Adipose tissue (tissue), 3 donors: ENCODE data around the gene SLC34A1. TPM values are rescaled to one million over a fixed set of nuclear protein-coding genes. Genes with fewer than 3 reads are reported as not detected.

ENCODE experiments used
- H3K27ac ChIP-seq: one replicate; pipeline ENCODE4 v1.5.1; 2013; ENCODE audit warnings: low read depth, low read length
- WGBS, 3 donors: extraction: QIAGEN DNeasy Blood & Tissue Kit; methylation state at CpG; one replicate each; pipeline ENCODE4 v1.1.7; 2013; 5-methylcytosine and 5-hydroxymethylcytosine counted together
- polyA plus RNA-seq, 3 donors: library from polyadenylated mRNA; stranded (reverse); fragments of 200-250 nt; gene quantifications; one replicate each; pipeline ENCODE4 v1.2.3, GENCODE V29; 2013
- donor health status: healthy with polysubstance abuse.
- donor health status: Bipolar disorder and iron deficiency.
- donor health status: healthy.

SLC34A1 gene
- polyA plus RNA-seq, 3 donors, result not detected

- H3K27ac ChIP-seq, result no peak overlapping the region
- 76 to 84% (median 80%) methylated on average over 6 of the region's 6 CpGs for WGBS, 3 donors
Measured at GRCh38 chr5:177421062-177421798, 37.0 kb downstream of the SLC34A1 start.

DNA sequence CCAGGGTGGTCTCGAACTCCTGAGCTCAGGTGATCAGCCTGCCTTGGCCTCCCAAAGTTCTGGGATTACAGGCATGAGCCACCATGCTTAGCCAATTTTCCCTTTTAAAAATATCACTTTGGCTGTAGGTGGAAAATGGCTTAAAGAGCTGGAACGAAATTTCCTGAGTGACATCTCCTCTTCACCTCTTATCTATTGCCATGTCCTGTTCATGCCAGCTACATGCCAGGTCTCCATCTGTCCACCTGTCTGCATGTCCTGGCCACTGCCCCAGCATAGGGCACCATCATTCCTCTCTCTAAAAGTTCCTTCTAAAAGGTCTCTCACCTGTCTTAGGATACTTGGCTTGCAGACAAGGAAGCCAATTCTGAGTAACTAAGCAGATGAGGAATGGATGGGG lies 39.4 kb downstream of the SLC34A1 start:
- WGBS, 3 donors, result 71 to 98% (median 97%) methylated on average over 2 of the region's 2 CpGs
- H3K27ac ChIP-seq, result no peak overlapping the region

DNA sequence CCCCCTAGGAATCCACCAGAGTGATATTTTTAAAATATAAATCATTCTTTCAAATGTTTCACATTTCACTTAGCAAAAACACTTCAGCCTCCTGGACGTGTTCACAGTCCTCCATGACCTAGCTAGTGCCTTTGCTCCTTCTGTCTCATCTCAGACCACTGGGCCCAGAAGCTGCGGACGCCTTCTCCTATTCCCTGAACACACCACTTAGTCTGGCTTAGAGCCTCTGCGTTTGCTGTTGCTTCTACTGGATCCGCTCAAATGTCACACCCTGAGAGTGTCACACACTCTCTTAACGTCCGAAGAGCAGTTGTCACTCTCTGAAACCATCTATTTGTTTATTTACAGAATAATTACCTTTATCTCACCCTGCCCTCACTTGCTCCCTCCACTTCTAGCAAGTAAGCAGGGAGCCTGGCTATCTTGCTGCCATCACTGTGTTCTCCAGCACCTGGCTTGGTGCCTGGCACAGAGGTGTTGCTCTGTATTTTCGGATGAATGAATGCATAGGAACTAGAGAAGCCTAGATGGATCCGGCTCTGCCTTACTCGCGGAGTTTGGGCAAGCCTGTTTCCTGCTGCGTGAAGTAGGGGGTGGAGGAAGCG lies 41.1 kb downstream of the SLC34A1 start:
- 40 to 49% (median 49%) methylated on average over 13 of the region's 13 CpGs for WGBS, 3 donors
- H3K27ac ChIP-seq, result peak overlapping the region; percentile 63

DNA sequence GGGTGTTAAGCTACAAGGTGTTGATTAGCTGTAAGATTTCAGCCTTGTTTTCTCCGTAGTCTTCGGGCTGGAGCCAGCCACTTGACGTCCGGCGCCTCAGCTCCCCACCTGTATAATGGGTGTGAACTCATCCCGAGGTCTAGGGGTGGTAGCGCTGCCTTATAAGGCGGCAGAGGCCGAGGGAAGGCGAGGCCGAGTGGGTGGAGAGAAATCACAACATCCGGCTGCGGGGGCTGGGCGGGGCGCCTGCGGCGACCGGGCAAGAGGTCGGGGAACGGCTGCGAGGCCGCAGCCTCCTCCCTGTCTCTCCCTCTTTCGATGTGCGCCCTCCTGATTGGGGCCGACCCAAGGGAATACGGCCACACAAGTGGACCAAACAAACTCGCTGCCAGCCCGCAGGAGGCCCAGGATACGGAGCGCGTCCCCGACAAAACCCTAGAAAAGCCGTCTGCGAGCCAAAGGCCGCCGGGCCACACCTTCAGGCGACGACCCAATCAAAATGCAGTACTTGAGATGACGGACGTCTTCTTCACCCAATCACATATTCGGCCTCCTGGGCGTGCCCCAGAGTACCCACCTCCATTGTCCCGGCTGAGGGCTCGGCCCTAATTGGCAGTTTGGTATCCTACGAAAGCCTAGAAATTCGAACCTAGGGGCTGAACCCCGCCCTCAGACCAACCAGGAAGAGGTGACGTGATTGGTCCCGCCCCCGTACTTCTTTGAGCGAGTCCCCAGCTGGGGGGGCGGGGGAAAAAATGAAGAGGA lies 41.7 kb downstream of the SLC34A1 start:
- 0 to 1% (median 0%) methylated on average over 50 to 52 of the region's 52 CpGs for WGBS, 3 donors
- H3K27ac ChIP-seq, result peak overlapping the region; percentile 63

DNA sequence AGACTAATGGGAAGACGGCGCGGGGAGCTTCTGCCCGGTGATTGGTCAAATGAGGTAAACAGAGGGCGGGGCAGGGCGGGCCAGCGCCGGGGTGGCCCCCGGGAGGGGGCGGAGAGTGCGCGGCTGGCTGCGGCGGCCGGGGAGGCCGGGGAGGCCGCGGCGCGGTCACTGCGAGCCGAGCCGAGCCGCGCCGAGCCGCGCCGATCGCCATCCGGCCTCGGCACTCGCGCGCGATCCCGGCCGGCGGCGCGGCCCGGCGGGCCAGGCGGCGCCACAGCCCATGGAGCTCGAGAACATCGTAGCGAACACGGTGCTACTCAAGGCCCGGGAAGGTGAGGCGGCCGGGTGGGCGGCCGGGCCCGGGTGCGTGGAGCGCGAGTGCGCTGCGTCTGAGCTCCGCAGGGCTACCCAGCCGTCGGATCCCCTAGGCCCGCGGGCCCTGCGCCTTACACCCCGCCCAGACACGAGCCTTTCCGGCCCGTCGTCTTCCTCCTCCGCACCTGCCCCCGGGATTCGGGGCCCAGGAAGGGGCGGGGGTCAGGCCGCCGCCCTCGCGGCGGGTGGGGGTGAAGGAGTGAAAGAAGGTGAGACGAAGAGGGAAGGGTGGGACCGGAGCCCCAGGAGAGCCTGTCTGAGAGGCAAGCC lies 42.5 kb downstream of the SLC34A1 start, which contains the start of gene GRK6:
Gene GRK6, plus strand, starts transcription at position 111 of the 645 bp plus-strand sequence. Its CDS starts 170 bp downstream, at position 281.
- WGBS, 3 donors, result 0 to 1% (median 1%) methylated on average over 73 to 82 of the region's 82 CpGs
- H3K27ac ChIP-seq, result peak within 1 kb of the TSS; percentile 88

DNA sequence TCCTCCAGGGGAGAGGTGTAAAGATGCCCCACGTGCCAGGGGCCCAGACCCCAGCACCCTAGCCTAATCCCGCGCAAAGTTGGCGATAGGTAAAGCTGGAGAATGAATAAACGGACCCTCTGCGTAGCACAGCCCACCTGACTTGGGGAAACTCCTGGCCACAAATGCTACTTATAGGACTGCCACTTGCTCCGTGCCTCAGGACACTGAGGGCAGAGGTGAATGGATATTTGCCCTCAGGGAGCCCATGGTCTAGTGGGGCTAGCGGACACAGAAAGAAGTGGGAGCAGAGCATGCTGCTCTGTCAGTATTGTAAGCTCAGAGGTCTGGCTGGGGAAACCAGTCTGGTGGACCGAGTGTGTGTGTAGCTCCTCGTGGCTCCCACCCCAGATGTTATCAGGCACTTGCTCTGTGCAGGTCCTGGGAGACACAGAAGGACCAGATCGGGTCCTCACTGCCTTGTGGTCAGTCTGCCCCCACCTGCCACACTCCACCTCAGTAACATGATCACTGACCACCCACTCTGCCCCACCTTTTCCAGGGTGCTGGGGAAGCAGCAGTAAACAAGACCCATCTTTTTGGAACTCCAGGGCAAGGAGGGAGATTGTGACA lies 43.1 kb downstream of the SLC34A1 start:
- no peak overlapping the region for H3K27ac ChIP-seq
- 10 to 18% (median 10%) methylated on average over 11 of the region's 11 CpGs for WGBS, 3 donors

DNA sequence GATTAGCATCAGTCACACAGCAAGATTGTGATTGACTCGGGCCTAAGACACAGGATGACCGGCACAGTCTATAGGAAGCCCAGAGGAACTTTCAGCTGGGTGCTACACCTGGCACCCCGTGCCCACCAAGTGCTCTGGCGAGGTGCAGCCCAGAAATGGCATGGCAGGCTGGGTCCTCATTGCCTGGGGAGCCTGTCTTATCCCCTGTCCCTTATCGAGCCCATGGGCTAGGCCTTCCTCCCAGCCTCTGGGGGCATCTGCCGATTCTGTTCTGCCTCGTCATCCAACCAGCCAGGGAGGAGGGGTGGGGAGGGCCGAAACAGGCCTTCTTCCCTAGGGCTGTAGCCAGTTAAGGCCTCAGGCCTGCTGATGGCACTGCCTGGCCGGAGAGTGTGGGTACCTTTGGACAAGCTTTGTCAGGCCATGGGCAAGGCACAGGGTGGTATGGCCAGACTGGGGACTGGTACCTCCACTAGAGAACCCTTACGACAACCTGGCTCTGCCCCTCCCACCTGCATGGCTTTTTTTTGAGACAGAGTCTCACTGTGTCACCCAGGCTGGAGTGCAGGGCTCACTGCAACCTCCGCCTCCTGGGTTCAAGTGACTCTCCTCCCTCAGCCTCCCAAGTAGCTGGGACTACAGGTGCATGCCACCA lies 43.8 kb downstream of the SLC34A1 start:
- no peak overlapping the region for H3K27ac ChIP-seq
- 52 to 77% (median 54%) methylated on average over 11 of the region's 11 CpGs for WGBS, 3 donors

GRCh38 chr5:177428574-177429217 lies 44.5 kb downstream of the SLC34A1 start:
- H3K27ac ChIP-seq, result peak overlapping the region; percentile 56
- WGBS, 3 donors, result 56 to 87% (median 66%) methylated on average over 10 of the region's 10 CpGs

DNA sequence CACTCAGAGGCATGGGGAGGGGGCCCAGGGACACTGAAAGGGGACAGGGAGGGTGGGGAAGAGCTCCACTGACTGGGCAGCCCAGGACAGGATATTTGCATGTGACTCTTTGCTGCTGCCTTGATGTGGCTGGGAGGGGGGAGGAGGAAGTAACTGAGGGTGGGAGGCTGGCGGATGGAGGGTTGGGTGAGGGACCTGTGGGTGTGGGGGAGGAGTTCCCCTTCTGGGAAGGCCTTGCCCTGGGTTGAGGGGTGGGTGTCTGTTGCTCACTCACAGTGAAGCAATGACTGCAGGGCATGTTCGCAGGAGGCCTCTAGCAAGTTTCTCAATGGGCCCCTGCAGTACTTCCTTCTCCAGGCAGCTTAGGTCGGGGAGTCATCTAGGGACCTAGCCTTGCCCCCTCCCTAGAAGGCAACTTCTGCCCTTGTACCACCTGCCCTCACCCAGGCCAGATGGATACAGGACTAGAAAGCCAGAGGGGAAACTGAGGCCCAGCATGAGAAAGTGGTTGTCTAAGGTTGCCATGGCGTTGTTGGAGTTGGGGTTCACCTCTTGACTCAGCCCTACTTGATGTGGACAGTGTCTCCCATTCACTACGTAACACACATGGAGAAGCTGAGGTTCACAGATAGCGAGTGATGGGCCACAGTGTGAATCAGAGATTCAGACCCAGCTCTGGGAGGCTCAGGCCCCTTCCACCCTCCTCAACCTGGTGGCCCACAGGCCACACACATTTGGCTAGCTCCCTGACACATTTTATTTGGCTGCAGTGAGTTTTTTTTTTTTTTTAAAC lies 45.2 kb downstream of the SLC34A1 start:
- H3K27ac ChIP-seq, result peak overlapping the region; percentile 56
- WGBS, 3 donors, result 52 to 86% (median 56%) methylated on average over 6 of the region's 6 CpGs

DNA sequence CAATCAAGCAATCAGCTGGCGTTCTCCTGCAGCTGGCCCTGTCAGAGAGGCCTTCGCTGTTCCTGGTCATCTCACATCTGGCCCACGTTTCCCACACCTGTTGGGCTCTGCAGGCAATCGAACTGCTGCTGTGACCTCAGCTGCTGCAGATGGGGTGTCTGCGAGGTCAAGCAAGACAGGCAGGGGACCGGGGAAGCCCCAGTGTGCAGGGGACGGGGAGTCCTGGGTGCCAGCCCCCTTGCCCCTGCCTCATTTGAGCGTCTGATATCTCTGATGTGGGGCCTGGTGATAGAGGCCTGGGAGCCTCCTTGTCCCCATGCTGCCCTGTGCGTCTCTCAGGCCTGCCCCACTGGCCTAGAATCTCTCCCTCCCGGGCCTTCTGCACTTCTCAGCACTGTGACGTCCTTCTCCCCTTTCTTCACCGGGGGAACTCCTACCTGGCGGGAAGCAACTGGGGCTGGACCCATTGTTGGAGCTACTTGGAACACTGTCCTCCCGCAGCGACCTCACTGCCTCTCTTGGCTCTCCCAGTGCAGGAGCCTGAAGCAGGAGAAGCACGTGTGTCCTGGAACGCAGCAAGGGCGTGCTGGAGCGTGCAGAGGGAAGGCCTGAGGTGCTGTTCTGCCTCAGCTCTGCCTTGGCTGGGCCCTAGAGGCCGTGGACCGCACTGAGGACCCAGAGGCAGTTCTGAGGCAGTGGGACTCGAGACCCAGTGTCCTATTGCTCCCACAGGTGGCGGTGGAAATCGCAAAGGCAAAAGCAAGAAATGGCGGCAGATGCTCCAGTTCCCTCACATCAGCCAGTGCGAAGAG lies 46.1 kb downstream of the SLC34A1 start:
- H3K27ac ChIP-seq, result peak overlapping the region; percentile 73
- 83 to 89% (median 86%) methylated on average over 26 of the region's 26 CpGs for WGBS, 3 donors

DNA sequence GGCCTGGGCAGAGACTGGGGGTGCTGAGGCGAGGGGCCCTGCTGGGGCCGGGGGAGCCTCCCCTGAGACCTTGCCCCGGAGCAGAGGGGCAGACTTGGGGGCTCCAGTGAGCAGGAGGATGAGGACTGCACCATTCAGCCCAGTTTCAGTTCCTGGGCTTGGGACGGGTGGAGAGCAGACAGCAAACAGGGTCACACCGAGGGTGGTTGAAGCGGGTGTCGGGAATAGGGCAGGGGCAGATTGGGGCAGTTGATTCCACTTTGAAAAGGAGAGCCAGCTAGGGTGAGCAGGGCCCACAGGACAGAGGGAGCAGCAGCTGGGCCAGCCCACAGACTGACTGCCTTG lies 46.7 kb downstream of the SLC34A1 start:
- WGBS, 3 donors, result 77 to 91% (median 82%) methylated on average over 7 of the region's 7 CpGs
- peak overlapping the region; percentile 17 for H3K27ac ChIP-seq

DNA sequence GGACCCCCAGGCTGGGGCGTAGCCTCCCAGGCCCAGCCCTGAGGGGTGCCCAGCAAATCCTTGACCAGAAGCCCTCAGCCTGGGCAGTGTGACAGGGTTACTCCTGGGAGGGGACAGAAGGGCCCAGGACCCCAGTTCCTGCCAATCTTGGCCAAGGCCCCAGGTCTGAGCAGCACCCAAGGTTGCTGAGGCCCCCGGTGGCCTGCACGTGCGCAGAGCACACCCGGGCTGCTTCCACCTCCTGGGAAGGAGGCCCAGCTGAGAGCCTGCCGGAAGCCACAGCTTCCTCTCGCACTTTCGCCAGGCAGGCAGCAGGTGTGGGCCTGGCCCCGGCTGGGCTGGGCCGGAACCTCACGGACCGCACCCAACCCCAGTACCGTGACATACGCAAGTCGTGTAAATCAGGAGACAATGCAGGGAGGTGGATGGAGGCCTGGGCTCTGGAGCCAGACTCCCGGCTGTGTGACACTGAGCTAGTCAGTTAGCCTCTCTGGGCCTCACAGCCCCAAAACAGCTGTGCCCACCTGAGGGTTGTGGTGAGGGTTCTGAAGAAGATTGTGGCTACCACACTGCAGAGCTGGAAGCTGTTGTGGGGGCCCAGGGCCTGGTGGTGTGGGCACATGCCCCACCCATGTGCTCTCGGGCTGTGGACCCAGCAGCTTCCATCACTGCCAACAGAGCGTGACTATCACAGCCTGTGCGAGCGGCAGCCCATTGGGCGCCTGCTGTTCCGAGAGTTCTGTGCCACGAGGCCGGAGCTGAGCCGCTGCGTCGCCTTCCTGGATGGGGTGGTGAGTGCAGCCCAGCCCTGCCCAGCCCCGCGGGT lies 47.3 kb downstream of the SLC34A1 start:
- peak overlapping the region; percentile 17 for H3K27ac ChIP-seq
- 58 to 87% (median 58%) methylated on average over 29 of the region's 29 CpGs for WGBS, 3 donors

GRCh38 chr5:177432143-177432838 lies 48.1 kb downstream of the SLC34A1 start:
- WGBS, 3 donors, result 75 to 89% (median 82%) methylated on average over 18 of the region's 18 CpGs
- H3K27ac ChIP-seq, result no peak overlapping the region

- H3K27ac ChIP-seq, result no peak overlapping the region
- 94 to 96% (median 94%) methylated on average over 24 to 25 of the region's 25 CpGs for WGBS, 3 donors
Measured at GRCh38 chr5:177432839-177433657, 48.8 kb downstream of the SLC34A1 start.
